Endothelial cell of hepatic sinusoid (primary cell): ENCODE measurements around the gene ANKZF1.
"Not testable (repeated sequence)": the region's sequence is repeated elsewhere in the genome, so short reads cannot be mapped to it uniquely, and the experiment has no call there.

Experiments
- in situ Hi-C: cut with HindIII; loops from 2 replicates; pipeline ENCODE4 v1.10.0; 2017; ENCODE audit warnings: low sequenced_read_pairs

The ANKZF1 gene

DNA sequence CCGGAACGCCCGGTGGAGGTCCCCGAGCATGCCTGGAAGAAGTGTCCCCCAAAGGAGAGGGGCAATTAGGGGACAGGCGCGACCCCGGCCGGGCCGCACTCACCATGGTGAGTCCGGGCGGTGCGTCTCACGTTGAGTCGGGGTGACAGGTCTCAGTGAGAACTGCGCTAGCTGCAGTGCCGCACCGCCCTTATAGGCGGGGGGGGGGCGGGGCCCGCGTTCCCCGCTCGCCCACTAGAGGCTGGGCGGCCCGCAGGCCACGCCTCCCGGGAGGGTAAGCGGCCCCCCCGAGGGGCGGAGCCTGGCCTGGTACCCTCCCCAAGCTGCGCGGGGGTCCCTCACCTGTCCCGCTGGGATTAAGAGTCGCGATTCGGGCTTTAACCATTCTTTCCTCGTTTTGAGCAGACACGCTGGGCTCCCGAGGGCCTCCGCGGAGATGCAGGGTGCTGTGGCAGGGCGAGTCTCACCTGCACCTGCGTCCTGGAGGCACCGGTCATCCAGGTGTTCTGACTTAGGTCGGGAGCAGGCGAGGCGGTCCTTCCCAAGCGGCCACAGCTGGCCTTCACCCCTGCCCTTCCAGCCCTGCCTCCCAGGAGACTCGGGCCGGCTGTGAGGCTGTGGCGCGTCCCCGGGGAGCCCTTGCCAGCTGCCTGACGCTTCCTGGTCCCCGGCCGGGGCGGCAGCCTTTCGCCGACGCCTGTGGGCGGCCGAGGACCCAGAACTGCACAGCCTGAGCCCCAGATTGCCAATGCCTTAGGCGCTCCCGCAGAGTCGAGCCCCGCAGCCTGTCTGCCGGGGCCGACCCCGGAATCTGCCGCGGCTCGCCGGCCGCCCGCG is 24.4 kb downstream of the ANKZF1 start, which contains the start of gene TUBA4A:
Gene TUBA4A, minus strand, starts transcription at position 166 of the 837 bp plus-strand sequence. Its CDS starts 60 bp downstream, at position 106.
- in situ Hi-C loops: no loop called here

DNA sequence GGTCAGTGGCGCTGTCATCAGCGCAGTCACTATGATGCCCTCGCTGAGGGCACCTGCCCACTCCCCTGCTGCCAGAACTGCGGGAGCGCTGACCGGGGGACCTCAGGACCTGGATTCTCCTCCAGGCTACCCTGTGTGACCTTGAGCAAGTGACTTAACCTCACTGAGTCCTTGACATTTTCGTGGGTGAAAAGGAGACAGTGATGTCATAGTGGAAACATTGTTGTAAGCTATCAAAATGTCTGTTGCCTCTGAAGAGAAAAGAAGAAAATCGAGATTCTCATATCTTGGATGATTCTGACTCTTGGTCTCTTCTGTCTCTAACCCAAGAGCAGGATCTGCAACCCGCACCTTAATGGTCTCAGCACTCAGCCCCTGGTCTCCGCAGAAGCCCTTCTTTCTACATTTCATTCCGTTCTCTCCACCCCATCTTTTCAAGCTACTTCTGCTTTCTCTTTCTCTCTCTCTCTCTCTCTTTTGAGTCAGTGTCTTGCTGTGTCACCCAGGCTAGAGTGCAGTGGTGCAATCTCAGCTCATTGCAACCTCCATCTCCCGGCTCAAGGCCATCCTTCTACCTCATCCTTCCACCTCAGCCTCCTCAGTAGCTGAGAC is 25.1 kb downstream of the ANKZF1 start:
- in situ Hi-C loops: no loop called here

GRCh38 chr2:219258942-219259341 is 29.3 kb downstream of the ANKZF1 start:
- in situ Hi-C loops: not testable (repeated sequence)

- in situ Hi-C loops: no loop called here
Observed at GRCh38 chr2:219261024-219261855, 31.6 kb downstream of the ANKZF1 start.

DNA sequence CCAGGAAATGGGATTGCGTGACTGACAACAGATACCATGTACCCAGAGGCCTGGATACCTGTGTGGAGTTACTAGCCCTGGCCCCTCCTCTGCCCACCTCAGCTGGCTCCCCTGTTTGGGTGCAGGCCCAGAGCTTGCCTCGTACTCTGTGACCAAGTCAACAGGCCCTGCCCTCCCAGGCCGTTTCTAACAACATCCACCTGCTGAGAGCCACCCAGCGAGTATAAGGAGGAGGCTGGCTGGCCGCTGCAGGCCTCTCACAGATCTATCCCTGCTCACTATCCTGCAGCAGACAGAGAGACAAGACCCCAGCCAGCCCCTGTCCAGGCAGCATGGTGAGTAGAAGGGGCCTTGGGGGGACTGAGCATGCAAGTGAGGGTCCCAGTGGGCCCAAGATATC is 36.6 kb downstream of the ANKZF1 start:
- in situ Hi-C loops: no loop called here

GRCh38 chr2:219266886-219267285 is 37.3 kb downstream of the ANKZF1 start:
- in situ Hi-C loops: no loop called here

GRCh38 chr2:219268294-219268693 is 38.7 kb downstream of the ANKZF1 start:
- in situ Hi-C loops: no loop called here

DNA sequence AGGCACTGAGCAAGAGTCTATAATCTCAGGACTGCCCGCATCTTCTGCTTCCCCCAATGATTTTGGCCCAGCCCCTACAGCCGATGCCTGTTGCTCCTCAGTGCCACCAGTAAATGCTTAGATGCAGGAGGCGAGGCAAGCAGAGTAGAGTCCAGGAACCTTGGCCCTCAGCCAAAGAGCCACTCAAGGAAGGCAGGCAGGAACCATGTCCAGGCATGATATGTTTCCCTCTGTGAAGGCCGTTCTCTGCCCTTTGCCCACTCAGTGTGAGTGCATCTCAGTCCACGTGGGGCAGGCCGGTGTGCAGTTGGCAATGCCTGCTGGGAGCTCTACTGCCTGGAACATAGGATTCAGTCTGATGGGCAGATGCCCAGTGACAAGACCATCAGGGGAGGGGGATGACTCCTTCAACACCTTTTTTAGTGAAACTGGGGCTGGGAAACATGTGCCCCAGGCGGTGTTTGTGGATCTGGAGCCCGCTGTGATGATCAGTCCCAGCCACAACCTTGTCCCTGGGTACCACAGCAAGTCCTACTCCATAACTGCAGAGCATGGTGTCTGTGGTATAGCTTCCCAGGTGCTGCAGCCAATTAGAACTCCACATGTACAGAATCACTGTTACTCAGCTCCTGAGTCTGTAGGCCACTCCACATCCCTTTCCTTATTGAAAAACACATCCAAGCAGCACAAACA is 39.9 kb downstream of the ANKZF1 start:
- in situ Hi-C loops: no loop called here

DNA sequence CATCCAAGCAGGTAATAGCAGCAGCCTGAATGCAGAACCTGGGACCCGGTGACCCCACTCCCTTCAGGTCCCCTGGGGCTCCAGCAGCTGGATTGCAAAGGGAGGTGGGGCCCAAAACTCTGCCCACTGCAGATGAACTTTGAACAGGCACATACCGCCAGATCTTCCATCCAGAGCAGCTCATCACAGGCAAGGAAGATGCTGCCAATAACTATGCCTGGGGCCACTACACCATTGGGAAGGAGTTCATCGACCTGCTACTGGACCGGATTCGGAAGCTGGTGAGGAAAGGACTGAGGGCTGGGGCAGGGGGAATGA is 40.4 kb downstream of the ANKZF1 start:
- in situ Hi-C loops: no loop called here

- in situ Hi-C loops: no loop called here
Observed at GRCh38 chr2:219271021-219271420, 41.4 kb downstream of the ANKZF1 start.

DNA sequence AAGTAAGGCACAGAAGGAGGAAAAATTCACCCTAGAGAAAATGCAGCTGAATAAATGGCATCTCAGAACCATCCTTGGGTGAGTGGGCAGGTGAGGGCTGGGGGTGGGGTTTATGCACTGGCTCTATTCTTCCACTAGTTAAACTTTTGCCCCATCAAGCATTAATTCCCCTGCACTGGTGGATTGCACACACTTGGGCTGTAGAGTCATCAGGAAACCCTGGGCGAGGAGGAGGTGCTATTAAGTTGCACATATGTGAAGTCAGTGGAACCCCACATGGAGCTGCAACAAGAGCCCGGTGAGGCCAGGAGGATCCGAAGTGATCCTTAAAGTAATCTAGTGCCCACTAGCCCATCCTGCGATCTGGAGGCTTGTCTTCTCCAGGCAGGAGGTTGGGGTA is 42.8 kb downstream of the ANKZF1 start:
- in situ Hi-C loops: no loop called here

GRCh38 chr2:219272995-219273394 is 43.4 kb downstream of the ANKZF1 start:
- in situ Hi-C loops: no loop called here

GRCh38 chr2:219273937-219274336 is 44.3 kb downstream of the ANKZF1 start:
- in situ Hi-C loops: no loop called here

DNA sequence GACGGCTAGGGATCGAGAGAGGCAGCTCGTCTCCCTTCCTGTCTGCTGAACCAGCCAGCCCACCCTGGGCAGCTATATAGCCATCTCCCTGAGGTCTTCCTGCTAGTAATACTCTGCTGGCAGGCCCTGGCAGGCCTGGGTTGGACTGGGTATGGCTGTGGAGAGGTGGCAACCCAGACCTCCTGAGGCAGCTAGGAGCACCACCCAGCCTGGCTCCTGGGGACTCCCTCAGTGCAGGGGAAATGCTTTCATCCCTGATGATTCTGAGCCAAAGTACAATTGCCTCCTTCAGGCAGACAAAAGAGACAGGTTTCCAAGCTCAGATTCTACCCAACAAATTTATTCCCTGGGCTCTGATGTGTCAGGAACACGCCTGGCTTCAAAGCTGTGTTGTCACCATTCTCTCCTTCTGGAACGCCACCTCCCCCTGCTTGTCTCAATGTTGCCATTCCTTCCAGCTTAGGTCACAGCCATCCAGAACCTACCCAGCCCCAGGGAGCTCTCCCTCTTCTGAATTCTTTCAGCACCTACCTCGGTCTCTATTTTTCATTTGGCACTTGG is 44.8 kb downstream of the ANKZF1 start:
- in situ Hi-C loops: no loop called here

GRCh38 chr2:219277703-219278654 is 48.4 kb downstream of the ANKZF1 start:
- in situ Hi-C loops: no loop called here

GRCh38 chr2:219278655-219279150 is 49.1 kb downstream of the ANKZF1 start:
- in situ Hi-C loops: no loop called here

GRCh38 chr2:219279151-219279915 is 49.7 kb downstream of the ANKZF1 start, which contains the start of gene DNAJB2:
Gene DNAJB2 (plus strand): TSS chr2:219279366. CDS start chr2:219279834, 468 bp downstream.
- in situ Hi-C loops: no loop called here

GRCh38 chr2:219279916-219280516 is 50.4 kb downstream of the ANKZF1 start:
- in situ Hi-C loops: no loop called here
